Fibroblast of lung (primary cell): ENCODE measurements around the gene CBY2. TPM values are rescaled to one million over a fixed set of nuclear protein-coding genes. Genes with fewer than 3 reads are reported as not detected.

Experiments used
- DNase-seq, 2 donors: peaks; one replicate each; pipeline versions ENCODE4 v3.0.0 to v3.0.0-alpha.2; 2010; ENCODE audit warnings: low read depth in 2 of 2
- H2AFZ ChIP-seq: 2 replicates; pipeline ENCODE4 v1.5.1; 2012; ENCODE audit warnings: low read length, control low read depth, inconsistent platforms
- H3K27ac ChIP-seq: 2 replicates; pipeline ENCODE4 v1.5.1; 2011; ENCODE audit warnings: low read length, control low read depth; ENCODE audit not compliant: insufficient read depth
- H3K27me3 ChIP-seq: 2 replicates; pipeline ENCODE4 v1.5.1; 2011; ENCODE audit warnings: mild to moderate bottlenecking, low read length; ENCODE audit not compliant: control insufficient read depth, insufficient read depth
- H3K36me3 ChIP-seq: 2 replicates; pipeline ENCODE4 v1.5.1; 2011; ENCODE audit warnings: low read length; ENCODE audit not compliant: control insufficient read depth, insufficient read depth
- H3K4me1 ChIP-seq: 2 replicates; pipeline ENCODE4 v1.5.1; 2011; ENCODE audit warnings: low read length; ENCODE audit not compliant: control insufficient read depth, insufficient read depth; ENCODE audit errors: extremely low read depth
- H3K4me2 ChIP-seq: 2 replicates; pipeline ENCODE4 v1.5.1; 2011; ENCODE audit warnings: low read length, control low read depth; ENCODE audit not compliant: insufficient read depth; ENCODE audit errors: extremely low read depth
- H3K4me3 ChIP-seq, 4 experiments: fragments of 200-600 bp in 1 of 4; sonication (generic) in 1 of 4; replicated peaks in 1 of 4; 2 replicates each; pipeline ENCODE4 v1.5.1; 2011 to 2016; ENCODE audit warnings: low read length in 4 of 4, low read depth in 3 of 4, mild to moderate bottlenecking in 3 of 4, control low read depth in 2 of 4, inconsistent platforms in 1 of 4, mixed read lengths in 1 of 4; ENCODE audit not compliant: insufficient read depth in 1 of 4; ENCODE audit errors: control extremely low read depth in 1 of 4
- H3K79me2 ChIP-seq: 2 replicates; pipeline ENCODE4 v1.5.1; 2012; ENCODE audit warnings: mild to moderate bottlenecking, low read length, inconsistent platforms; ENCODE audit not compliant: control insufficient read depth, insufficient read depth
- H3K9ac ChIP-seq: 2 replicates; pipeline ENCODE4 v1.5.1; 2011; ENCODE audit warnings: mild to moderate bottlenecking, low read length, control low read depth; ENCODE audit not compliant: insufficient read depth
- H3K9me3 ChIP-seq: 2 replicates; pipeline ENCODE4 v1.5.1; 2012; ENCODE audit warnings: low read depth, low read length; ENCODE audit not compliant: control insufficient read depth, insufficient read depth
- H4K20me1 ChIP-seq: 2 replicates; pipeline ENCODE4 v1.5.1; 2011; ENCODE audit warnings: low read length; ENCODE audit not compliant: control insufficient read depth, insufficient read depth; ENCODE audit errors: extremely low read depth
- EZH2 ChIP-seq: IDR thresholded peaks from 2 replicates; pipeline ENCODE4 v1.5.1; 2012; ENCODE audit warnings: low read length, control low read depth, mild to moderate bottlenecking; ENCODE audit errors: missing control alignments
- polyA plus RNA-seq, 2 donors: library from polyadenylated mRNA; depleted of rRNA in 1 of 2; stranded (reverse) in 1 of 2; unstranded in 1 of 2; fragments of >200 nt; gene quantifications; 2 replicates each; pipeline ENCODE4 v1.2.1, GENCODE V29; 2011 to 2012; ENCODE audit warnings: missing spikeins in 1 of 2
- total RNA-seq: library from RNA; depleted of rRNA; stranded (reverse); fragments of >200 nt; gene quantifications from 2 replicates; pipeline ENCODE4 v1.2.1, GENCODE V29; 2014
- TF ChIP-seq, protein P1 (sequence below), 2 donors: IDR thresholded peaks in 1 of 2; conservative IDR thresholded peaks in 1 of 2; 1 replicate in 1 of 2; 2 replicates in 1 of 2; pipeline ENCODE4 v1.5.1; 2011 to 2012; ENCODE audit warnings: low read length in 2 of 2, control low read depth in 1 of 2, inconsistent platforms in 1 of 2, low read depth in 1 of 2, mild to moderate bottlenecking in 1 of 2

CBY2 gene
- total and polyA plus RNA-seq, 2 donors (not counting 1 experiment from before 2014, with no cell fraction given): not detected

DNA sequence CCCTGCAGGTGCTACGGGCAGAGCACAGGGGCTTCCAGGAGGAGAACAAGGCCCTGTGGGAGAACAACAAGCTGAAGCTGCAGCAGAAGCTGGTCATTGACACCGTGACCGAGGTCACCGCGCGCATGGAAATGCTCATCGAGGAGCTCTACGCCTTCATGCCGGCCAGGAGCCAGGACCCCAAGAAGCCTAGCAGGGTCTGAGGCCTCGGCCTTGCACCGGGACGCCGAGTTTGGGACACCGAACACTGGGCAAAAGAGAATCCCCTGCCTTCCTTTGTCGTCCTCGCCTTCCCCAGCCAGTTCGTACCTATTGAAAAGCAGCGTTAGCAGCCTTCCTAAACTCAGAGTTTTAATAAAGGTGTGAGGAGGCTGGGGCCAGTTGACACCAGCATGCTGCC is 12.1 kb downstream of the CBY2 start:
- TF ChIP-seq, protein P1, sequence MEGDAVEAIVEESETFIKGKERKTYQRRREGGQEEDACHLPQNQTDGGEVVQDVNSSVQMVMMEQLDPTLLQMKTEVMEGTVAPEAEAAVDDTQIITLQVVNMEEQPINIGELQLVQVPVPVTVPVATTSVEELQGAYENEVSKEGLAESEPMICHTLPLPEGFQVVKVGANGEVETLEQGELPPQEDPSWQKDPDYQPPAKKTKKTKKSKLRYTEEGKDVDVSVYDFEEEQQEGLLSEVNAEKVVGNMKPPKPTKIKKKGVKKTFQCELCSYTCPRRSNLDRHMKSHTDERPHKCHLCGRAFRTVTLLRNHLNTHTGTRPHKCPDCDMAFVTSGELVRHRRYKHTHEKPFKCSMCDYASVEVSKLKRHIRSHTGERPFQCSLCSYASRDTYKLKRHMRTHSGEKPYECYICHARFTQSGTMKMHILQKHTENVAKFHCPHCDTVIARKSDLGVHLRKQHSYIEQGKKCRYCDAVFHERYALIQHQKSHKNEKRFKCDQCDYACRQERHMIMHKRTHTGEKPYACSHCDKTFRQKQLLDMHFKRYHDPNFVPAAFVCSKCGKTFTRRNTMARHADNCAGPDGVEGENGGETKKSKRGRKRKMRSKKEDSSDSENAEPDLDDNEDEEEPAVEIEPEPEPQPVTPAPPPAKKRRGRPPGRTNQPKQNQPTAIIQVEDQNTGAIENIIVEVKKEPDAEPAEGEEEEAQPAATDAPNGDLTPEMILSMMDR (conservative IDR thresholded peaks at IDR 0.05 in 1 of 2, IDR thresholded peaks at IDR 0.05 in 1 of 2; ENCODE audit: low read depth in 1 of 2, low read length in 2 of 2): no peak
- TF ChIP-seq EZH2: no peak
- Histone ChIP-seq H4K20me1 (no peaks in the 10 kb centered on the region), H3K9me3 (no peaks in the 10 kb centered on the region), H3K36me3 (no peaks in the 10 kb centered on the region), H3K27me3 (no peaks in the 10 kb centered on the region), H3K4me1 (no peaks in the 10 kb centered on the region), H2AFZ (no peak overlapping the region), H3K4me3 (no peak overlapping the region), H3K4me2 (no peak overlapping the region), H3K79me2 (no peaks in the 10 kb centered on the region), H3K27ac (no peak overlapping the region), H3K9ac (no peak overlapping the region)
- no peak for DNase-seq

DNA sequence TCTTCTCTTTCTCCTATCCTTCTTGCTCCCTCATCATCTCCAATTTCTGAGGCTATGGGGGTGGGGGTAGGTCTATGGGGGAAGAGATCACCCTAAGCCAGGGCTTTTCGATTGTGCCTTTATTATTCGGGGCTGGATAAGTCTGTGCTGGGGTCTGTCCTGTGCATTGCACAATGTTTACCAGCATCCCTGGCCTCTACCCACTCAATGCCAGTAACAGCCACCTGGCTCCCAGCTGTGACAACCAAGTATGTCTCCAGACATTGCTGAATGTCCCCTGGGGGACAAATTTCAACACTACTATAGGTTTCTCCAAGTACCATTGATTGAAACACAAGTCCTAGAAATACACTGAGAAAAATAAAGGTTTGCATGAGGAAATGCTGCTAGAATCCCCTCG is 13.2 kb downstream of the CBY2 start:
- DNase-seq: no peak
- H3K4me3 ChIP-seq: no peak overlapping the region
- H3K9ac ChIP-seq: no peak overlapping the region
- H3K27ac ChIP-seq: no peak overlapping the region
- H3K27me3 ChIP-seq: no peaks in the 10 kb centered on the region
- no peaks in the 10 kb centered on the region for H3K36me3 ChIP-seq
- no peak overlapping the region for H3K4me2 ChIP-seq
- no peaks in the 10 kb centered on the region for H3K4me1 ChIP-seq
- H2AFZ ChIP-seq: no peak overlapping the region
- no peaks in the 10 kb centered on the region for H3K9me3 ChIP-seq
- no peak for TF ChIP-seq EZH2
- TF ChIP-seq, protein P1 (conservative IDR thresholded peaks at IDR 0.05 in 1 of 2, IDR thresholded peaks at IDR 0.05 in 1 of 2; ENCODE audit: low read depth in 1 of 2, low read length in 2 of 2): no peak
- no peaks in the 10 kb centered on the region for H3K79me2 ChIP-seq
- no peaks in the 10 kb centered on the region for H4K20me1 ChIP-seq

DNA sequence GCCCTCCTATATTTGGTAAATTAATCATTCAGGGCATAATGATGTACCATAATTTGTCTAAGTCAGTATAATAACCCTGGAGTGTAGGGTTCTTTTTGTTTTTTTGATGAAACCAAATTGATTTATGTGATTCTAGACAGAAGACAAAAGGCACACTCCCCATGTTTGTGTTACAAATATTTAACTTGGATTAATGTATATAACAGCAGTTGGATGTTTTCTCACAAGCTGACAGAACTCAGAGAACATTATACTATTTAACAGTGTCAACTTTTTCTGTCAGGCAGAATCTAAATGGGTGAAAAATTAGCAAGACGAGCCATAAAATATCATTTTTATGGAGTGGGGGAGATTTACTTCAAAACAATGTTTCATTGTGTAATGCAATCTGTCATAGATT is 15.2 kb downstream of the CBY2 start:
- TF ChIP-seq, protein P1 (conservative IDR thresholded peaks at IDR 0.05 in 1 of 2, IDR thresholded peaks at IDR 0.05 in 1 of 2; ENCODE audit: low read depth in 1 of 2, low read length in 2 of 2): no peak
- TF ChIP-seq EZH2: no peak
- H3K4me1 ChIP-seq: no peaks in the 10 kb centered on the region
- H2AFZ ChIP-seq: no peak overlapping the region
- H4K20me1 ChIP-seq: no peaks in the 10 kb centered on the region
- H3K9me3 ChIP-seq: no peaks in the 10 kb centered on the region
- DNase-seq: no peak
- no peaks in the 10 kb centered on the region for H3K36me3 ChIP-seq
- H3K9ac ChIP-seq: no peak overlapping the region
- H3K4me2 ChIP-seq: no peak overlapping the region
- H3K4me3 ChIP-seq: no peak overlapping the region
- H3K79me2 ChIP-seq: no peaks in the 10 kb centered on the region
- H3K27ac ChIP-seq: no peak overlapping the region
- H3K27me3 ChIP-seq: no peaks in the 10 kb centered on the region
